Right lobe of liver (tissue), 6 donors: Measurements from ENCODE around the gene JAKMIP1. TPM values are rescaled to one million over a fixed set of nuclear protein-coding genes. Genes with fewer than 3 reads are reported as not detected.

Experiments
- ATAC-seq, 4 donors: fragments of 200-7000 bp; cut with Tn5 transposase; one replicate each; pipeline ENCODE4 v1.9.1; 2020; ENCODE audit warnings: mild to moderate bottlenecking in 4 of 4, moderate library complexity in 4 of 4
- DNase-seq, 3 donors: peaks; one replicate each; pipeline ENCODE4 v3.0.0-alpha.2; 2020
- H3K27ac ChIP-seq, 3 donors: fragments of 200-600 bp; one replicate each; pipeline ENCODE4 v1.8.0; 2022
- H3K27me3 ChIP-seq, 2 donors: fragments of 200-600 bp; one replicate each; pipeline ENCODE4 v1.8.0; 2022
- H3K36me3 ChIP-seq, 4 donors: fragments of 200-600 bp; sonication (generic) in 1 of 4; one replicate each; pipeline versions ENCODE4 v1.5.1 to v1.8.0; 2017 to 2022; ENCODE audit warnings: control low read depth in 1 of 4
- H3K4me1 ChIP-seq, 4 donors: fragments of 200-600 bp; sonication (generic) in 1 of 4; one replicate each; pipeline versions ENCODE4 v1.5.1 to v1.8.0; 2017 to 2022; ENCODE audit warnings: control low read depth in 1 of 4
- H3K4me3 ChIP-seq, 3 donors: fragments of 200-600 bp; one replicate each; pipeline ENCODE4 v1.8.0; 2022
- H3K9me3 ChIP-seq, 4 donors: fragments of 200-600 bp; sonication (generic) in 1 of 4; one replicate each; pipeline versions ENCODE4 v1.5.1 to v1.8.0; 2017 to 2022; ENCODE audit warnings: control low read depth in 1 of 4
- CTCF ChIP-seq, 4 donors: fragments of 200-600 bp in 3 of 4; fragments of 450-650 bp in 1 of 4; IDR thresholded peaks; one replicate each; pipeline versions ENCODE4 v1.5.1 to v1.8.0; 2016 to 2022; ENCODE audit warnings: antibody characterized with exemption in 4 of 4, mild to moderate bottlenecking in 2 of 4
- POLR2A ChIP-seq: fragments of 450-650 bp; IDR thresholded peaks from one replicate; pipeline ENCODE4 v1.6.1; 2017; ENCODE audit warnings: antibody characterized with exemption, mild to moderate bottlenecking
- WGBS: methylation state at CpG from one replicate; pipeline ENCODE4 v1.1.6; 2018; ENCODE audit warnings: low coverage, low lambda C conversion rate; ENCODE audit not compliant: insufficient coverage; ENCODE audit errors: missing lambda C conversion rate; 5-methylcytosine and 5-hydroxymethylcytosine counted together
- intact Hi-C, 2 donors: fragments of 100-400 bp; cut with DNase I; formaldehyde crosslinking; loops; one replicate each; pipeline versions ENCODE4 v1.11.2 to v1.14.1; 2022
- total RNA-seq, 6 experiments: library from RNA; depleted of rRNA in 2 of 6; stranded (reverse); fragments of >200 nt in 2 of 6; fragmentation: NEBNext Ultra II Directional in 3 of 6; extraction: Animal tissue kit (Norgen Biotek cat#: 25700) in 3 of 6; gene quantifications; one replicate each; pipeline versions ENCODE4 v1.1.0 to v1.2.4, GENCODE V29; 2016 to 2023
- donor health status: DM: no; HTN: yes; CAD: no.
- donor health status: DM: no; HTN: no; CAD: no.
- donor health status: DM: no; HTN: no; CAD: no.
- donor health status: DM: no; HTN: yes; CAD: no.
- donor health status: DM: no; HTN: yes; CAD: no.

The JAKMIP1 gene
- total RNA-seq, 6 experiments from 2014 or later = 0.12 TPM; not detected in 5

GRCh38 chr4:6064383-6064782 is 136.0 kb downstream of the JAKMIP1 start:
- DNase-seq (no peak), ATAC-seq (no peak)
- intact Hi-C loops = no loop called here
- WGBS = 78% methylated on average over 4 of the region's 7 CpGs
- H3K4me1 ChIP-seq = no peaks in the 10 kb centered on the region
- H3K4me3 ChIP-seq = no peak overlapping the region
- no peak overlapping the region for H3K27ac ChIP-seq
- H3K36me3 ChIP-seq = no peaks in the 10 kb centered on the region
- peaks cover 0 to 3% (median 0%) of the 10 kb centered on the region in 4 donors for H3K9me3 ChIP-seq
- TF ChIP-seq POLR2A (no peak), CTCF (IDR thresholded peaks at IDR 0.05) (no peak)
- H3K27me3 ChIP-seq = no peaks in the 10 kb centered on the region

GRCh38 chr4:6063684-6064083 is 136.7 kb downstream of the JAKMIP1 start:
- TF ChIP-seq CTCF (IDR thresholded peaks at IDR 0.05) (no peak), POLR2A (no peak)
- H3K27me3 ChIP-seq = no peaks in the 10 kb centered on the region
- no peak for DNase-seq
- no peak overlapping the region for H3K27ac ChIP-seq
- no peaks in the 10 kb centered on the region for H3K4me1 ChIP-seq
- WGBS = 80% methylated on average over 2 of the region's 10 CpGs
- no peaks in the 10 kb centered on the region for H3K36me3 ChIP-seq
- intact Hi-C loops = no loop called here
- peak in 1 of 4 donors; percentile 26 for ATAC-seq
- H3K9me3 ChIP-seq = peaks cover 0 to 4% (median 0%) of the 10 kb centered on the region in 4 donors
- no peak overlapping the region for H3K4me3 ChIP-seq

- intact Hi-C loops = no loop called here
- Histone ChIP-seq H3K27me3 (no peaks in the 10 kb centered on the region), H3K4me3 (no peak overlapping the region), H3K9me3 (peaks cover 0 to 14% (median 5%) of the 10 kb centered on the region in 4 donors), H3K36me3 (no peaks in the 10 kb centered on the region), H3K27ac (no peak overlapping the region), H3K4me1 (no peaks in the 10 kb centered on the region)
- WGBS = 78% methylated on average over 11 of the region's 12 CpGs
- DNase-seq = no peak
- TF ChIP-seq CTCF (IDR thresholded peaks at IDR 0.05) (no peak), POLR2A (no peak)
- ATAC-seq = no peak
Measured at GRCh38 chr4:6062133-6062532, 138.2 kb downstream of the JAKMIP1 start.

- 100% methylated on average over 1 of the region's 7 CpGs for WGBS
- Histone ChIP-seq H3K9me3 (peaks cover 0 to 14% (median 5%) of the 10 kb centered on the region in 4 donors), H3K36me3 (no peaks in the 10 kb centered on the region), H3K4me1 (no peaks in the 10 kb centered on the region), H3K27me3 (no peaks in the 10 kb centered on the region), H3K27ac (no peak overlapping the region), H3K4me3 (no peak overlapping the region)
- ATAC-seq = no peak
- DNase-seq = no peak
- TF ChIP-seq POLR2A = no peak
- no peak for TF ChIP-seq CTCF (IDR thresholded peaks at IDR 0.05)
- intact Hi-C loops = no loop called here
Measured at GRCh38 chr4:6059375-6059805, 141.0 kb downstream of the JAKMIP1 start.
